ENCODE results near the gene DNAJB13.

Gene DNAJB13

GRCh38 chr11:73969991-73970800 is 19.4 kb downstream of the DNAJB13 start:
- TF ChIP-seq EZH2 (IDR thresholded peaks at IDR 0.05; ENCODE audit: borderline replicate concordance, low read length): no peak
- TF ChIP-seq CTCF (IDR thresholded peaks at IDR 0.05; ENCODE audit: low read length): no peak
- Histone ChIP-seq H4K20me1 (ENCODE audit: insufficient read depth, low read length) (no peaks in the 10 kb centered on the region), H2AFZ (ENCODE audit: low read length) (no peak overlapping the region), H3F3A (ENCODE audit: insufficient read depth, low read length) (no peaks in the 10 kb centered on the region; the same call in 1 of the 2 replicates), H3K36me3 (ENCODE audit: insufficient read depth, low read length) (peaks cover 25% of the 10 kb centered on the region), H3K27ac (ENCODE audit: low read depth, low read length, poor library complexity, severe bottlenecking) (peak overlapping the region; percentile 76), H3K9me2 (ENCODE audit: low read depth, low read length) (no peaks in the 10 kb centered on the region), H3K9me3 (ENCODE audit: low read length) (no peaks in the 10 kb centered on the region), H3K27me3 (ENCODE audit: insufficient read depth, low read length) (no peaks in the 10 kb centered on the region), H3K4me2 (ENCODE audit: low read length) (no peak overlapping the region), H3K9ac (ENCODE audit: low read length) (no peak overlapping the region), H3K4me3 (ENCODE audit: low read depth, low read length, poor library complexity, severe bottlenecking) (no peak overlapping the region), H3K4me1 (ENCODE audit: insufficient read depth, low read length, severe bottlenecking) (peaks cover 51% of the 10 kb centered on the region), H3K79me2 (ENCODE audit: insufficient read depth, low read length) (no peaks in the 10 kb centered on the region)

GRCh38 chr11:73971175-73971719 is 20.4 kb downstream of the DNAJB13 start:
- Histone ChIP-seq H3K9me3 (ENCODE audit: low read length) (no peaks in the 10 kb centered on the region), H3K27ac (ENCODE audit: low read depth, low read length, poor library complexity, severe bottlenecking) (peak overlapping the region; percentile 76), H3K27me3 (ENCODE audit: insufficient read depth, low read length) (no peaks in the 10 kb centered on the region), H3K36me3 (ENCODE audit: insufficient read depth, low read length) (peaks cover 35% of the 10 kb centered on the region), H3K79me2 (ENCODE audit: insufficient read depth, low read length) (no peaks in the 10 kb centered on the region), H3F3A (ENCODE audit: insufficient read depth, low read length) (no peaks in the 10 kb centered on the region; the same call in 1 of the 2 replicates), H2AFZ (ENCODE audit: low read length) (no peak overlapping the region), H3K4me2 (ENCODE audit: low read length) (no peak overlapping the region), H3K4me3 (ENCODE audit: low read depth, low read length, poor library complexity, severe bottlenecking) (no peak overlapping the region), H3K4me1 (ENCODE audit: insufficient read depth, low read length, severe bottlenecking) (peaks cover 55% of the 10 kb centered on the region), H3K9ac (ENCODE audit: low read length) (no peak overlapping the region; the same call in 1 of the 2 replicates), H3K9me2 (ENCODE audit: low read depth, low read length) (no peaks in the 10 kb centered on the region), H4K20me1 (ENCODE audit: insufficient read depth, low read length) (no peaks in the 10 kb centered on the region)
- TF ChIP-seq CTCF (IDR thresholded peaks at IDR 0.05; ENCODE audit: low read length) (no peak), EZH2 (IDR thresholded peaks at IDR 0.05; ENCODE audit: borderline replicate concordance, low read length) (no peak)

GRCh38 chr11:73972187-73972586 is 21.4 kb downstream of the DNAJB13 start:
- Histone ChIP-seq H3K9ac (ENCODE audit: low read length) (no peak overlapping the region), H3K27me3 (ENCODE audit: insufficient read depth, low read length) (no peaks in the 10 kb centered on the region), H3K4me3 (ENCODE audit: low read depth, low read length, poor library complexity, severe bottlenecking) (no peak overlapping the region), H3K4me1 (ENCODE audit: insufficient read depth, low read length, severe bottlenecking) (peaks cover 64% of the 10 kb centered on the region), H3K36me3 (ENCODE audit: insufficient read depth, low read length) (peaks cover 45% of the 10 kb centered on the region), H3K9me2 (ENCODE audit: low read depth, low read length) (no peaks in the 10 kb centered on the region), H3K79me2 (ENCODE audit: insufficient read depth, low read length) (no peaks in the 10 kb centered on the region), H3F3A (ENCODE audit: insufficient read depth, low read length) (no peaks in the 10 kb centered on the region; the same call in 1 of the 2 replicates), H2AFZ (ENCODE audit: low read length) (no peak overlapping the region), H3K4me2 (ENCODE audit: low read length) (no peak overlapping the region), H3K27ac (ENCODE audit: low read depth, low read length, poor library complexity, severe bottlenecking) (peak overlapping the region; percentile 76), H3K9me3 (ENCODE audit: low read length) (no peaks in the 10 kb centered on the region), H4K20me1 (ENCODE audit: insufficient read depth, low read length) (no peaks in the 10 kb centered on the region)
- no peak for TF ChIP-seq CTCF (IDR thresholded peaks at IDR 0.05; ENCODE audit: low read length)
- no peak for TF ChIP-seq EZH2 (IDR thresholded peaks at IDR 0.05; ENCODE audit: borderline replicate concordance, low read length)
